ENCODE data around the gene VWA8.
"Not testable (repeated sequence)": the region's sequence is repeated elsewhere in the genome, so short reads cannot be mapped to it uniquely, and the experiment has no call there.

Gene VWA8

DNA sequence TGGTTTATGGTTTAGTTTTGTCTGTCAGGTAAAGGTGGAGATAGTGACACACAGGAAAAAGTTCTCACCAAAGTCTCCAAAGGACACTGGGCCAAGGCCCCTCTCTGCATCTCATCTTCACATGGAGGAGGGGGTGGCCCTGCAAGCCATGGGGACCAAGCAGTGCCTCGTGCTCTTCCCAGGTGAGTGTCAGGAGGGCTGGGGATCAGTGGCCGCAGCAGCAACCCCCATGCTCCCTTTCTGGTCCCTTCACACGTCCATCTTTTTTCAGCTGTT is 415.5 kb downstream of the VWA8 start:
- no peaks in the 10 kb centered on the region for H3K79me2 ChIP-seq (ENCODE audit: low read length)
- H4K20me1 ChIP-seq (ENCODE audit: insufficient read depth, low read length) = no peaks in the 10 kb centered on the region
- no peaks in the 10 kb centered on the region for H3K4me1 ChIP-seq (ENCODE audit: low read length)
- no peak overlapping the region for H3K9ac ChIP-seq (ENCODE audit: low read length)
- H3F3A ChIP-seq (ENCODE audit: insufficient read depth, low read length) = no peaks in the 10 kb centered on the region
- no peaks in the 10 kb centered on the region for H3K9me2 ChIP-seq (replicated peaks; ENCODE audit: insufficient read depth, low read length)
- no peak overlapping the region for H3K27ac ChIP-seq (ENCODE audit: low read length)
- no peak for DNase-seq
- H3K36me3 ChIP-seq (replicated peaks; ENCODE audit: insufficient read depth, low read length) = no peaks in the 10 kb centered on the region
- no peak overlapping the region for H3K4me3 ChIP-seq (ENCODE audit: low read length)
- H2AFZ ChIP-seq (ENCODE audit: low read length) = no peak overlapping the region
- no peaks in the 10 kb centered on the region for H3K9me3 ChIP-seq (replicated peaks; ENCODE audit: insufficient read depth, low read length)
- H3K27me3 ChIP-seq (replicated peaks; ENCODE audit: insufficient read depth, low read length) = no peaks in the 10 kb centered on the region
- no peak for TF ChIP-seq EZH2phosphoT487 (IDR thresholded peaks at IDR 0.05; ENCODE audit: low read length)
- no peak for TF ChIP-seq EZH2 (optimal IDR thresholded peaks at IDR 0.05; ENCODE audit: low read depth, low read length)
- TF ChIP-seq, protein P1, sequence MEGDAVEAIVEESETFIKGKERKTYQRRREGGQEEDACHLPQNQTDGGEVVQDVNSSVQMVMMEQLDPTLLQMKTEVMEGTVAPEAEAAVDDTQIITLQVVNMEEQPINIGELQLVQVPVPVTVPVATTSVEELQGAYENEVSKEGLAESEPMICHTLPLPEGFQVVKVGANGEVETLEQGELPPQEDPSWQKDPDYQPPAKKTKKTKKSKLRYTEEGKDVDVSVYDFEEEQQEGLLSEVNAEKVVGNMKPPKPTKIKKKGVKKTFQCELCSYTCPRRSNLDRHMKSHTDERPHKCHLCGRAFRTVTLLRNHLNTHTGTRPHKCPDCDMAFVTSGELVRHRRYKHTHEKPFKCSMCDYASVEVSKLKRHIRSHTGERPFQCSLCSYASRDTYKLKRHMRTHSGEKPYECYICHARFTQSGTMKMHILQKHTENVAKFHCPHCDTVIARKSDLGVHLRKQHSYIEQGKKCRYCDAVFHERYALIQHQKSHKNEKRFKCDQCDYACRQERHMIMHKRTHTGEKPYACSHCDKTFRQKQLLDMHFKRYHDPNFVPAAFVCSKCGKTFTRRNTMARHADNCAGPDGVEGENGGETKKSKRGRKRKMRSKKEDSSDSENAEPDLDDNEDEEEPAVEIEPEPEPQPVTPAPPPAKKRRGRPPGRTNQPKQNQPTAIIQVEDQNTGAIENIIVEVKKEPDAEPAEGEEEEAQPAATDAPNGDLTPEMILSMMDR (IDR thresholded peaks at IDR 0.05; ENCODE audit: low read length) = no peak
- no peak overlapping the region for H3K4me2 ChIP-seq (ENCODE audit: low read depth, low read length)

DNA sequence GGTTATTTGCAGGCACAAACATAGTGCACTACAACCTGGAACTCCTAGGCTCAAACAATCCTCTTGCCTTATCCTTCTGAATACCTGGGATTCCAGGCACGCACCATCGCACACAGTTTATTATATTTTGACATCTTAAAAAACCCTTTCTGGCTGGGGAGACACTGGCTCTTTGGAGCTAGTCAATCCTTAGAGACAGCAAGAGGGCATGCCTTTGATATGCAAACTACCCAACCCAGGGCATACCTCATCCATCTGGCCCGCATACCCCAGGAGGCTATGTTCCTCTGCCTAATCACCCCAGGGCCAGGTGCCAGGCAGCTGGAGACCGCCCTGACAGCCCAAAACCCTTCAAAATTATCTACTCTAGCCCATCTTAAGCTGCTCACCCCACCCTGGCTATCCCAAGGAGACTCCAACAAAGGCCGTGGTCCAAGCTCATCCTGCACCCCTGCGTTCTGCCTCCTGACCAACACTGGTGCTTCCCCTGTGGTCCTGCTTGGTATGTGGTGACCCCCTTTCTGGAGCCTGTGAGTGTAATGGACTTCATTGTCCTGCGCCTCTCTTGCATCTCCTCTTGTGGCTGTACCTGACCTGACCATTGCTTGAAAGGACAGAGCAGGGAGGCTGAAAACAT is 417.1 kb downstream of the VWA8 start:
- no peaks in the 10 kb centered on the region for H3K9me3 ChIP-seq (replicated peaks; ENCODE audit: insufficient read depth, low read length)
- no peaks in the 10 kb centered on the region for H3K27me3 ChIP-seq (replicated peaks; ENCODE audit: insufficient read depth, low read length)
- H3K9ac ChIP-seq (ENCODE audit: low read length) = no peak overlapping the region
- no peaks in the 10 kb centered on the region for H3K36me3 ChIP-seq (replicated peaks; ENCODE audit: insufficient read depth, low read length)
- H3K79me2 ChIP-seq (ENCODE audit: low read length) = no peaks in the 10 kb centered on the region
- no peak overlapping the region for H3K27ac ChIP-seq (ENCODE audit: low read length)
- no peak for DNase-seq
- no peaks in the 10 kb centered on the region for H4K20me1 ChIP-seq (ENCODE audit: insufficient read depth, low read length)
- H3K4me3 ChIP-seq (ENCODE audit: low read length) = no peak overlapping the region
- H3K9me2 ChIP-seq (replicated peaks; ENCODE audit: insufficient read depth, low read length) = no peaks in the 10 kb centered on the region
- TF ChIP-seq, protein P1 (IDR thresholded peaks at IDR 0.05; ENCODE audit: low read length) = no peak
- TF ChIP-seq EZH2 (optimal IDR thresholded peaks at IDR 0.05; ENCODE audit: low read depth, low read length) (no peak), EZH2phosphoT487 (IDR thresholded peaks at IDR 0.05; ENCODE audit: low read length) (no peak)
- no peak overlapping the region for H3K4me2 ChIP-seq (ENCODE audit: low read depth, low read length)
- H3K4me1 ChIP-seq (ENCODE audit: low read length) = no peaks in the 10 kb centered on the region
- no peaks in the 10 kb centered on the region for H3F3A ChIP-seq (ENCODE audit: insufficient read depth, low read length)
- no peak overlapping the region for H2AFZ ChIP-seq (ENCODE audit: low read length)

DNA sequence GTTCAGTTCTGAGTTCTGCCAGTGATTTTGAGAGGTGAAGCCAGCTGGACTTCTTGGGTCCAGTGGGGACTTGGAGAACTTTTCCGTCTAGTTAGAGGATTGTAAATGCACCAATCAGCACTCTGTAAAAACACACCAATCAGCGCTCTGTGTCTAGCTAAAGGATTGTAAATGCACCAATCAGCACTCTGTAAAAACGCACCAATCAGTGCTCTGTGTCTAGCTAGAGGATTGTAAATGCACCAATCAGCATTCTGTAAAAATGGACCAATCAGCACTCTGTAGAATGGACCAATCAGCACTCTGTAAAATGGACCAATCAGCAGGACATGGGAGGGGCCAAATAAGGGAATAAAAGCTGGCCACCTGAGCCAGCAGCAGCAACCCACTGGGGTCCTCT is 418.1 kb downstream of the VWA8 start:
- not testable (repeated sequence) for H3K4me1 ChIP-seq (ENCODE audit: low read length)

DNA sequence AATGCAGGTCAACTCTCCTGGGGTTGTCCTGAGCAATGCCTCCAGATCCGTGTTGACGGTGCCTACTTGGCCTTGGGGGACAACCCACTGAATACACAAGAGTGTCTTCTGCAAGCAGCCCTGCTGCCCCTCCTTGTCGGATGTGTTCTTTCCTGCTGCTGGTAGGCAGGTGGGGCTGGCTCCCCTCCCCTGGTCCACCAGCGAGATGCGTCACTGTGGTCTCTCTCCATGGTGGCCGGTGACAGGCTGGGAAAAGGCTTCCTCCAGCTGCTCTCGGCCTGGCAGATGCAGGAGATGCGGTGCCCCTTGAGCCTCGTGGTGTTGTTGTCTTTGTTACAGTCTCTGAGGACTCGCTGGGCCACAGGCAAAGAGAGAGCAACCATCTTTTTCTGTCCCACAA is 418.6 kb downstream of the VWA8 start:
- no peaks in the 10 kb centered on the region for H4K20me1 ChIP-seq (ENCODE audit: insufficient read depth, low read length)
- H3K9ac ChIP-seq (ENCODE audit: low read length) = no peak overlapping the region
- H3K9me2 ChIP-seq (replicated peaks; ENCODE audit: insufficient read depth, low read length) = no peaks in the 10 kb centered on the region
- H3K4me3 ChIP-seq (ENCODE audit: low read length) = no peak overlapping the region
- H3F3A ChIP-seq (ENCODE audit: insufficient read depth, low read length) = no peaks in the 10 kb centered on the region
- H3K4me2 ChIP-seq (ENCODE audit: low read depth, low read length) = no peak overlapping the region
- no peaks in the 10 kb centered on the region for H3K27me3 ChIP-seq (replicated peaks; ENCODE audit: insufficient read depth, low read length)
- TF ChIP-seq, protein P1 (IDR thresholded peaks at IDR 0.05; ENCODE audit: low read length) = no peak
- TF ChIP-seq EZH2phosphoT487 (IDR thresholded peaks at IDR 0.05; ENCODE audit: low read length) = no peak
- no peak for TF ChIP-seq EZH2 (optimal IDR thresholded peaks at IDR 0.05; ENCODE audit: low read depth, low read length)
- no peaks in the 10 kb centered on the region for H3K36me3 ChIP-seq (replicated peaks; ENCODE audit: insufficient read depth, low read length)
- no peak overlapping the region for H2AFZ ChIP-seq (ENCODE audit: low read length)
- DNase-seq = no peak
- H3K4me1 ChIP-seq (ENCODE audit: low read length) = no peaks in the 10 kb centered on the region
- H3K9me3 ChIP-seq (replicated peaks; ENCODE audit: insufficient read depth, low read length) = no peaks in the 10 kb centered on the region
- H3K79me2 ChIP-seq (ENCODE audit: low read length) = no peaks in the 10 kb centered on the region
- H3K27ac ChIP-seq (ENCODE audit: low read length) = no peak overlapping the region

More for the DNA sequence above, 418.1 kb downstream of the VWA8 start:
- not testable (repeated sequence) for H3K79me2 ChIP-seq (ENCODE audit: low read length); H2AFZ ChIP-seq (ENCODE audit: low read length); H3K9me3 ChIP-seq (replicated peaks; ENCODE audit: insufficient read depth, low read length); H4K20me1 ChIP-seq (ENCODE audit: insufficient read depth, low read length); H3K27me3 ChIP-seq (replicated peaks; ENCODE audit: insufficient read depth, low read length); H3F3A ChIP-seq (ENCODE audit: insufficient read depth, low read length); H3K4me3 ChIP-seq (ENCODE audit: low read length); H3K4me2 ChIP-seq (ENCODE audit: low read depth, low read length); H3K27ac ChIP-seq (ENCODE audit: low read length); H3K9me2 ChIP-seq (replicated peaks; ENCODE audit: insufficient read depth, low read length); DNase-seq; H3K9ac ChIP-seq (ENCODE audit: low read length); H3K36me3 ChIP-seq (replicated peaks; ENCODE audit: insufficient read depth, low read length)
